ENCODE data around the gene NCAPD3. TPM values are rescaled to one million over a fixed set of nuclear protein-coding genes. Genes with fewer than 3 reads are reported as not detected.
A peak's percentile ranks its signal among the peaks of the same experiment; 100 is the strongest.

Gene NCAPD3
- total and polyA plus RNA-seq, 9 of the 15 experiments (the other 6 are each of a cell fraction or from before 2014, with no cell fraction given) = 23.6 to 80.6 (median 58.6) TPM

DNA sequence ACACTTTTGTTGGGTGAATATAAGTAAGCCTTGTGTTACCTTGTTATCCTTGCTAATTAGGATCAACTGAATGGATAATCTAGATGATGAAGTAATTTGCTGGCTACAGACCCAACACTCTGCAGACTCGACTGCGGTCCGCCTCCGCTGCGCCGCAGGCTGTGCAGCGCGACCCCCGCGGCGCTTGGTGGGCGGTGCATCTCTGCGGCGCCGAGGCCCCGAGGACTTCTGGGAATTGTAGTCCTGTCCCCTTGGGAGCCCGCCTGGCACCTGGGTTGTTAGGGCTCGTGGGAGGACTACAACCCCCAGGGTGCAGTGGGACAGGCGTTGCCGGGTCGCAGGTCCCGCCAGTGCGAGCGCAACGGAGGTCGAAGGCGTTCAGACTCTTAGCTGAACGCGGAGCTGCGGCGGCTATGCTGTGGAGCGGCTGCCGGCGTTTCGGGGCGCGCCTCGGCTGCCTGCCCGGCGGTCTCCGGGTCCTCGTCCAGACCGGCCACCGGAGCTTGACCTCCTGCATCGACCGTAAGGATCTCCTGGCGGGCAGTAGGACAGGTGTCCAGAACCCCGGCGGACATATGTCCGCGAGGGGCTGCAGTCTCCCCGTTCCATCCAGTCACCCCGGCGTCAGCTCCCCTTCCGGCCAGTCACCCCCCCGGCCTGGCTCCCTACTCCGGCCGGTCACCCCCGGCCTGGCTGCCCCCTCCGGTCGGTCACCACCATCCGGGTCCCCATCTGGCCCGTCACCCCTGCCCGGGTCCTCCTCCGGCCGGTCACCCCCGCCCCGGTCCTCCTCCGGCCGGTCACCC, 29.6 kb upstream of the NCAPD3 start, which contains the start of the genes ACAD8 and THYN1 (continued):
- TF ChIP-seq, protein P1, sequence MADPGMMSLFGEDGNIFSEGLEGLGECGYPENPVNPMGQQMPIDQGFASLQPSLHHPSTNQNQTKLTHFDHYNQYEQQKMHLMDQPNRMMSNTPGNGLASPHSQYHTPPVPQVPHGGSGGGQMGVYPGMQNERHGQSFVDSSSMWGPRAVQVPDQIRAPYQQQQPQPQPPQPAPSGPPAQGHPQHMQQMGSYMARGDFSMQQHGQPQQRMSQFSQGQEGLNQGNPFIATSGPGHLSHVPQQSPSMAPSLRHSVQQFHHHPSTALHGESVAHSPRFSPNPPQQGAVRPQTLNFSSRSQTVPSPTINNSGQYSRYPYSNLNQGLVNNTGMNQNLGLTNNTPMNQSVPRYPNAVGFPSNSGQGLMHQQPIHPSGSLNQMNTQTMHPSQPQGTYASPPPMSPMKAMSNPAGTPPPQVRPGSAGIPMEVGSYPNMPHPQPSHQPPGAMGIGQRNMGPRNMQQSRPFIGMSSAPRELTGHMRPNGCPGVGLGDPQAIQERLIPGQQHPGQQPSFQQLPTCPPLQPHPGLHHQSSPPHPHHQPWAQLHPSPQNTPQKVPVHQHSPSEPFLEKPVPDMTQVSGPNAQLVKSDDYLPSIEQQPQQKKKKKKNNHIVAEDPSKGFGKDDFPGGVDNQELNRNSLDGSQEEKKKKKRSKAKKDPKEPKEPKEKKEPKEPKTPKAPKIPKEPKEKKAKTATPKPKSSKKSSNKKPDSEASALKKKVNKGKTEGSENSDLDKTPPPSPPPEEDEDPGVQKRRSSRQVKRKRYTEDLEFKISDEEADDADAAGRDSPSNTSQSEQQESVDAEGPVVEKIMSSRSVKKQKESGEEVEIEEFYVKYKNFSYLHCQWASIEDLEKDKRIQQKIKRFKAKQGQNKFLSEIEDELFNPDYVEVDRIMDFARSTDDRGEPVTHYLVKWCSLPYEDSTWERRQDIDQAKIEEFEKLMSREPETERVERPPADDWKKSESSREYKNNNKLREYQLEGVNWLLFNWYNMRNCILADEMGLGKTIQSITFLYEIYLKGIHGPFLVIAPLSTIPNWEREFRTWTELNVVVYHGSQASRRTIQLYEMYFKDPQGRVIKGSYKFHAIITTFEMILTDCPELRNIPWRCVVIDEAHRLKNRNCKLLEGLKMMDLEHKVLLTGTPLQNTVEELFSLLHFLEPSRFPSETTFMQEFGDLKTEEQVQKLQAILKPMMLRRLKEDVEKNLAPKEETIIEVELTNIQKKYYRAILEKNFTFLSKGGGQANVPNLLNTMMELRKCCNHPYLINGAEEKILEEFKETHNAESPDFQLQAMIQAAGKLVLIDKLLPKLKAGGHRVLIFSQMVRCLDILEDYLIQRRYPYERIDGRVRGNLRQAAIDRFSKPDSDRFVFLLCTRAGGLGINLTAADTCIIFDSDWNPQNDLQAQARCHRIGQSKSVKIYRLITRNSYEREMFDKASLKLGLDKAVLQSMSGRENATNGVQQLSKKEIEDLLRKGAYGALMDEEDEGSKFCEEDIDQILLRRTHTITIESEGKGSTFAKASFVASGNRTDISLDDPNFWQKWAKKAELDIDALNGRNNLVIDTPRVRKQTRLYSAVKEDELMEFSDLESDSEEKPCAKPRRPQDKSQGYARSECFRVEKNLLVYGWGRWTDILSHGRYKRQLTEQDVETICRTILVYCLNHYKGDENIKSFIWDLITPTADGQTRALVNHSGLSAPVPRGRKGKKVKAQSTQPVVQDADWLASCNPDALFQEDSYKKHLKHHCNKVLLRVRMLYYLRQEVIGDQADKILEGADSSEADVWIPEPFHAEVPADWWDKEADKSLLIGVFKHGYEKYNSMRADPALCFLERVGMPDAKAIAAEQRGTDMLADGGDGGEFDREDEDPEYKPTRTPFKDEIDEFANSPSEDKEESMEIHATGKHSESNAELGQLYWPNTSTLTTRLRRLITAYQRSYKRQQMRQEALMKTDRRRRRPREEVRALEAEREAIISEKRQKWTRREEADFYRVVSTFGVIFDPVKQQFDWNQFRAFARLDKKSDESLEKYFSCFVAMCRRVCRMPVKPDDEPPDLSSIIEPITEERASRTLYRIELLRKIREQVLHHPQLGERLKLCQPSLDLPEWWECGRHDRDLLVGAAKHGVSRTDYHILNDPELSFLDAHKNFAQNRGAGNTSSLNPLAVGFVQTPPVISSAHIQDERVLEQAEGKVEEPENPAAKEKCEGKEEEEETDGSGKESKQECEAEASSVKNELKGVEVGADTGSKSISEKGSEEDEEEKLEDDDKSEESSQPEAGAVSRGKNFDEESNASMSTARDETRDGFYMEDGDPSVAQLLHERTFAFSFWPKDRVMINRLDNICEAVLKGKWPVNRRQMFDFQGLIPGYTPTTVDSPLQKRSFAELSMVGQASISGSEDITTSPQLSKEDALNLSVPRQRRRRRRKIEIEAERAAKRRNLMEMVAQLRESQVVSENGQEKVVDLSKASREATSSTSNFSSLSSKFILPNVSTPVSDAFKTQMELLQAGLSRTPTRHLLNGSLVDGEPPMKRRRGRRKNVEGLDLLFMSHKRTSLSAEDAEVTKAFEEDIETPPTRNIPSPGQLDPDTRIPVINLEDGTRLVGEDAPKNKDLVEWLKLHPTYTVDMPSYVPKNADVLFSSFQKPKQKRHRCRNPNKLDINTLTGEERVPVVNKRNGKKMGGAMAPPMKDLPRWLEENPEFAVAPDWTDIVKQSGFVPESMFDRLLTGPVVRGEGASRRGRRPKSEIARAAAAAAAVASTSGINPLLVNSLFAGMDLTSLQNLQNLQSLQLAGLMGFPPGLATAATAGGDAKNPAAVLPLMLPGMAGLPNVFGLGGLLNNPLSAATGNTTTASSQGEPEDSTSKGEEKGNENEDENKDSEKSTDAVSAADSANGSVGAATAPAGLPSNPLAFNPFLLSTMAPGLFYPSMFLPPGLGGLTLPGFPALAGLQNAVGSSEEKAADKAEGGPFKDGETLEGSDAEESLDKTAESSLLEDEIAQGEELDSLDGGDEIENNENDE (IDR thresholded peaks at IDR 0.05; ENCODE audit: low read depth, low read length) = no peak
- TF ChIP-seq ZNF140 (CRISPR knock-in tag; IDR thresholded peaks at IDR 0.05) (no peak), DIDO1 (tag; IDR thresholded peaks at IDR 0.05; ENCODE audit: low read depth) (peak; percentile 61), PHF20 (IDR thresholded peaks at IDR 0.05; ENCODE audit: partially characterized antibody) (peak; percentile 15), STAG1 (CRISPR knock-in tag; IDR thresholded peaks at IDR 0.05; ENCODE audit: borderline replicate concordance) (no peak), ZNF384 (IDR thresholded peaks at IDR 0.05; ENCODE audit: low read depth, low read length) (no peak), FOXM1 (IDR thresholded peaks at IDR 0.05; ENCODE audit: low read depth) (no peak), FOXM1 (CRISPR knock-in tag; IDR thresholded peaks at IDR 0.05; ENCODE audit: low read depth) (no peak), ZNF263 (CRISPR knock-in tag; IDR thresholded peaks at IDR 0.05; ENCODE audit: borderline replicate concordance) (no peak), ZNF77 (CRISPR knock-in tag; IDR thresholded peaks at IDR 0.05) (no peak), GATA2 (CRISPR knock-in tag; IDR thresholded peaks at IDR 0.05) (no peak), ZNF586 (CRISPR knock-in tag; conservative IDR thresholded peaks at IDR 0.05) (no peak), ZNF699 (CRISPR knock-in tag; IDR thresholded peaks at IDR 0.05; ENCODE audit: insufficient replicate concordance) (no peak), ZNF124 (CRISPR knock-in tag; IDR thresholded peaks at IDR 0.05) (no peak), CBX2 (IDR thresholded peaks at IDR 0.05; ENCODE audit: insufficient read depth, low read length, poor library complexity, severe bottlenecking) (no peak), TRIM24 (IDR thresholded peaks at IDR 0.05) (no peak), MTA2 (IDR thresholded peaks at IDR 0.05; ENCODE audit: low read depth) (peak; percentile 27; the same call in 1 of the 2 replicates), SRSF3 (IDR thresholded peaks at IDR 0.05; ENCODE audit: insufficient read depth, low read length) (no peak)
- TF ChIP-seq, protein P2, sequence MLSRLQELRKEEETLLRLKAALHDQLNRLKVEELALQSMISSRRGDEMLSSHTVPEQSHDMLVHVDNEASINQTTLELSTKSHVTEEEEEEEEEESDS (CRISPR knock-in tag; IDR thresholded peaks at IDR 0.05) = no peak
